ENCODE measurements around the gene WASHC3.
"Not testable (repeated sequence)": the region's sequence is repeated elsewhere in the genome, so short reads cannot be mapped to it uniquely, and the experiment has no call there.

GRCh38 chr12:102018607-102019006 is 43.2 kb downstream of the WASHC3 start:
- not testable (repeated sequence) for TF ChIP-seq CTCF (conservative IDR thresholded peaks at IDR 0.05; ENCODE audit: low read depth, low read length); EZH2phosphoT487 (IDR thresholded peaks at IDR 0.05; ENCODE audit: borderline replicate concordance, low read length)
